ENCODE measurements around the gene PLEKHA7. TPM values are rescaled to one million over a fixed set of nuclear protein-coding genes. Genes with fewer than 3 reads are reported as not detected.

PLEKHA7 gene
- total and polyA plus RNA-seq, 4 donors, result 13.3 to 31.8 (median 21.5) TPM

- Histone ChIP-seq H3K4me3 (no peak overlapping the region), H3K4me1 (ENCODE audit: control insufficient read depth in 5 of 5, insufficient read depth in 5 of 5, low read length in 5 of 5) (peaks cover 13 to 36% (median 20%) of the 10 kb centered on the region in 5 donors), H3K27ac (ENCODE audit: low read depth in 1 of 2, low read length in 1 of 2) (peak overlapping the region in 1 of 2 donors; percentile 61), H3K27me3 (ENCODE audit: control insufficient read depth in 3 of 3, insufficient read depth in 3 of 3, low read length in 2 of 3) (no peaks in the 10 kb centered on the region), H3K36me3 (ENCODE audit: control insufficient read depth in 4 of 4, insufficient read depth in 4 of 4, low read length in 4 of 4) (peaks cover 0 to 7% (median 0%) of the 10 kb centered on the region in 4 donors), H3K9me3 (ENCODE audit: control insufficient read depth in 4 of 4, insufficient read depth in 3 of 4, low read length in 3 of 4) (no peaks in the 10 kb centered on the region), H3K9ac (ENCODE audit: insufficient read depth in 1 of 2, low read length in 2 of 2) (no peak overlapping the region)
- 49 to 57% methylated on average over 11 of the region's 11 CpGs for WGBS, 2 donors
- no peak for TF ChIP-seq CTCF (IDR thresholded peaks at IDR 0.05; ENCODE audit: control extremely low read depth, extremely low read depth)
- DNase-seq (peak; percentile 76 to 82 (median 81)), ATAC-seq (ENCODE audit: insufficient read depth, low FRiP score) (no peak)
Observed at GRCh38 chr11:16806791-16807190, 207.4 kb downstream of the PLEKHA7 start.

GRCh38 chr11:16805938-16806337 is 208.3 kb downstream of the PLEKHA7 start:
- WGBS, 2 donors, result 81 to 91% methylated on average over 8 of the region's 8 CpGs
- Histone ChIP-seq H3K27me3 (ENCODE audit: control insufficient read depth in 3 of 3, insufficient read depth in 3 of 3, low read length in 2 of 3) (no peaks in the 10 kb centered on the region), H3K9ac (ENCODE audit: insufficient read depth in 1 of 2, low read length in 2 of 2) (no peak overlapping the region), H3K4me1 (ENCODE audit: control insufficient read depth in 5 of 5, insufficient read depth in 5 of 5, low read length in 5 of 5) (peaks cover 15 to 36% (median 20%) of the 10 kb centered on the region in 5 donors), H3K9me3 (ENCODE audit: control insufficient read depth in 4 of 4, insufficient read depth in 3 of 4, low read length in 3 of 4) (no peaks in the 10 kb centered on the region), H3K4me3 (no peak overlapping the region), H3K27ac (ENCODE audit: low read depth in 1 of 2, low read length in 1 of 2) (peak overlapping the region in 1 of 2 donors; percentile 18), H3K36me3 (ENCODE audit: control insufficient read depth in 4 of 4, insufficient read depth in 4 of 4, low read length in 4 of 4) (peaks cover 0 to 5% (median 0%) of the 10 kb centered on the region in 4 donors)
- ATAC-seq (ENCODE audit: insufficient read depth, low FRiP score) (no peak), DNase-seq (peak in 1 of 3 donors; percentile 39)
- TF ChIP-seq CTCF (IDR thresholded peaks at IDR 0.05; ENCODE audit: control extremely low read depth, extremely low read depth), result no peak

- no peaks in the 10 kb centered on the region for H3K9me3 ChIP-seq (ENCODE audit: control insufficient read depth in 4 of 4, insufficient read depth in 3 of 4, low read length in 3 of 4)
- H3K27ac ChIP-seq (ENCODE audit: low read depth in 1 of 2, low read length in 1 of 2), result peak overlapping the region; percentile 26 to 45
- no peaks in the 10 kb centered on the region for H3K27me3 ChIP-seq (ENCODE audit: control insufficient read depth in 3 of 3, insufficient read depth in 3 of 3, low read length in 2 of 3)
- DNase-seq, result peak; percentile 45 to 87 (median 82)
- WGBS, 2 donors, result 45 to 63% methylated on average over 7 of the region's 7 CpGs
- no peak overlapping the region for H3K4me3 ChIP-seq
- peaks cover 0 to 5% (median 0%) of the 10 kb centered on the region in 4 donors for H3K36me3 ChIP-seq (ENCODE audit: control insufficient read depth in 4 of 4, insufficient read depth in 4 of 4, low read length in 4 of 4)
- ATAC-seq (ENCODE audit: insufficient read depth, low FRiP score), result peak; percentile 21
- H3K9ac ChIP-seq (ENCODE audit: insufficient read depth in 1 of 2, low read length in 2 of 2), result no peak overlapping the region
- no peak for TF ChIP-seq CTCF (IDR thresholded peaks at IDR 0.05; ENCODE audit: control extremely low read depth, extremely low read depth)
- H3K4me1 ChIP-seq (ENCODE audit: control insufficient read depth in 5 of 5, insufficient read depth in 5 of 5, low read length in 5 of 5), result peaks cover 15 to 32% (median 20%) of the 10 kb centered on the region in 5 donors
Observed at GRCh38 chr11:16804104-16804947, 209.9 kb downstream of the PLEKHA7 start.

All from lung (tissue), 12 donors.